OCI-LY7 (cell line): ENCODE results near the gene ROR2.

Experiments used
- CTCF ChIP-seq: fragments of 200-600 bp; sonication (generic); conservative IDR thresholded peaks from 2 replicates; pipeline ENCODE4 v1.5.1; 2014; ENCODE audit warnings: mild to moderate bottlenecking, antibody characterized with exemption, low read length, moderate library complexity, mixed read lengths
- EZH2phosphoT487 ChIP-seq: fragments of 200-600 bp; sonication (generic); IDR thresholded peaks from 2 replicates; pipeline ENCODE4 v1.6.1; 2018; ENCODE audit warnings: low read depth, borderline replicate concordance, mild to moderate bottlenecking, mixed run types, antibody characterized with exemption, low read length, moderate library complexity, mixed read lengths

GRCh38 chr9:91698266-91698665 lies 251.8 kb downstream of the ROR2 start:
- no peak for TF ChIP-seq CTCF
- no peak for TF ChIP-seq EZH2phosphoT487
